SK-N-SH treated with all-trans-retinoic acid at 6 μM for 48 hours (cell line): ENCODE data around the gene OR2S2.

Source experiments
- CSDC2 ChIP-seq: fragments of 250-450 bp; sonication (Bioruptor Pico); IDR thresholded peaks from 2 replicates; pipeline ENCODE4 v1.5.0; 2020; ENCODE audit warnings: mild to moderate bottlenecking, moderate library complexity
- ESRRG ChIP-seq: fragments of 250-450 bp; sonication (Bioruptor Pico); IDR thresholded peaks from 2 replicates; pipeline ENCODE4 v1.6.1; 2021; ENCODE audit warnings: mild to moderate bottlenecking
- RARB ChIP-seq: fragments of 250-450 bp; sonication (Bioruptor Pico); IDR thresholded peaks from 2 replicates; pipeline ENCODE4 v1.8.0; 2021; ENCODE audit warnings: mild to moderate bottlenecking, moderate library complexity
- TOX ChIP-seq: fragments of 250-450 bp; sonication (Bioruptor Pico); IDR thresholded peaks from 2 replicates; pipeline ENCODE4 v1.8.0; 2021; ENCODE audit warnings: mild to moderate bottlenecking, moderate library complexity, borderline replicate concordance
- ZC3H10 ChIP-seq: fragments of 250-450 bp; sonication (Bioruptor Pico); IDR thresholded peaks from 2 replicates; pipeline ENCODE4 v1.5.1; 2021; ENCODE audit warnings: mild to moderate bottlenecking, moderate library complexity
- ZNF8 ChIP-seq: fragments of 450-650 bp; formaldehyde crosslinking; IDR thresholded peaks from 2 replicates; pipeline ENCODE4 v1.5.0; 2020; ENCODE audit warnings: mild to moderate bottlenecking, moderate library complexity
- TF ChIP-seq, protein P1 (sequence below): fragments of 250-450 bp; sonication (Bioruptor Pico); IDR thresholded peaks from 2 replicates; pipeline ENCODE4 v1.8.0; 2020; ENCODE audit warnings: mild to moderate bottlenecking, moderate library complexity, borderline replicate concordance
- TF ChIP-seq, protein P2 (sequence below): fragments of 250-450 bp; sonication (Bioruptor Pico); IDR thresholded peaks from 2 replicates; pipeline ENCODE4 v1.5.0; 2020; ENCODE audit warnings: mild to moderate bottlenecking, moderate library complexity

DNA sequence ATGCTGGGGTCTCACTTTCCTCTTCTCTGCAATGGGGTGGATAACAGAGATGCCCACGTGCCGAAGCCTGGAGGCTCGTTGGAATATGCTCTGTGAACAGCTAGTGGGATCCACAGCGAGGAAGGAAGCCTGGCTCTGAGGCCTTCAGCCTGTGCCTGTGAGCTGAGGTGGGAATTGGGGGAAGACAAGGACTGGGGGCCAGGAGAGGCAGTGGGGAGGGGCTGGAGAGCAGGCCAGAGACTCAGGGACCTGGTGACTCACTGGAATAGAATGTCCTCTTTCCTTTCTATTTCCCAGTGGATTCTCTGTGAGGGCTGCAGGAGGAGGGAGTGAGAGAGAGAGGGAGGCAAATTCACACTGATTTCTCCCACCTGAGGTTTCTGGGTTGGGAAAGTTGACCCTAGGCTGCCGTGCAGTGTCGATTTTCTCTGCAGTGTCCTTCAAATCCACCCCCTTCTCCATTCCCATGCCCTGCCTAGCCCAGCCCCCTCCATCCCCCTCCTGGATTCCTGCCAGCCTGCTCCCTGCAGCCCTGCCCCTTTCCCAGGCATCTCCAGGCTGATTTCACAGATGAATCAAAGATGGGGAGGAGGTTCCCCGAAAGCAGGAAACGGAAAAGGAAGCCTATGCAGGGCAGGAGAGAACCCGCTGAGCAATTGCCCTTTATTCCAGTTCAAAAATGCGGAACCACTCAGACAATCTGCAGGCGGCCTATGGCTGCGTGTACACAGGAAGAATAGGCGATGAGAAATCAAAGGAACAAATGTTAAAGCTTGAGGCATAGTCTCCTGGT lies 50.0 kb downstream of the OR2S2 start:
- TF ChIP-seq RARB (CRISPR knock-in tag) (no peak), TOX (no peak), ZC3H10 (CRISPR knock-in tag) (no peak), ZNF8 (no peak), CSDC2 (CRISPR knock-in tag) (no peak), ESRRG (no peak)
- TF ChIP-seq, protein P1, sequence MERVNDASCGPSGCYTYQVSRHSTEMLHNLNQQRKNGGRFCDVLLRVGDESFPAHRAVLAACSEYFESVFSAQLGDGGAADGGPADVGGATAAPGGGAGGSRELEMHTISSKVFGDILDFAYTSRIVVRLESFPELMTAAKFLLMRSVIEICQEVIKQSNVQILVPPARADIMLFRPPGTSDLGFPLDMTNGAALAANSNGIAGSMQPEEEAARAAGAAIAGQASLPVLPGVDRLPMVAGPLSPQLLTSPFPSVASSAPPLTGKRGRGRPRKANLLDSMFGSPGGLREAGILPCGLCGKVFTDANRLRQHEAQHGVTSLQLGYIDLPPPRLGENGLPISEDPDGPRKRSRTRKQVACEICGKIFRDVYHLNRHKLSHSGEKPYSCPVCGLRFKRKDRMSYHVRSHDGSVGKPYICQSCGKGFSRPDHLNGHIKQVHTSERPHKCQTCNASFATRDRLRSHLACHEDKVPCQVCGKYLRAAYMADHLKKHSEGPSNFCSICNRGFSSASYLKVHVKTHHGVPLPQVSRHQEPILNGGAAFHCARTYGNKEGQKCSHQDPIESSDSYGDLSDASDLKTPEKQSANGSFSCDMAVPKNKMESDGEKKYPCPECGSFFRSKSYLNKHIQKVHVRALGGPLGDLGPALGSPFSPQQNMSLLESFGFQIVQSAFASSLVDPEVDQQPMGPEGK (CRISPR knock-in tag): peak; percentile 75; the same call in 1 of the 2 replicates
- TF ChIP-seq, protein P2, sequence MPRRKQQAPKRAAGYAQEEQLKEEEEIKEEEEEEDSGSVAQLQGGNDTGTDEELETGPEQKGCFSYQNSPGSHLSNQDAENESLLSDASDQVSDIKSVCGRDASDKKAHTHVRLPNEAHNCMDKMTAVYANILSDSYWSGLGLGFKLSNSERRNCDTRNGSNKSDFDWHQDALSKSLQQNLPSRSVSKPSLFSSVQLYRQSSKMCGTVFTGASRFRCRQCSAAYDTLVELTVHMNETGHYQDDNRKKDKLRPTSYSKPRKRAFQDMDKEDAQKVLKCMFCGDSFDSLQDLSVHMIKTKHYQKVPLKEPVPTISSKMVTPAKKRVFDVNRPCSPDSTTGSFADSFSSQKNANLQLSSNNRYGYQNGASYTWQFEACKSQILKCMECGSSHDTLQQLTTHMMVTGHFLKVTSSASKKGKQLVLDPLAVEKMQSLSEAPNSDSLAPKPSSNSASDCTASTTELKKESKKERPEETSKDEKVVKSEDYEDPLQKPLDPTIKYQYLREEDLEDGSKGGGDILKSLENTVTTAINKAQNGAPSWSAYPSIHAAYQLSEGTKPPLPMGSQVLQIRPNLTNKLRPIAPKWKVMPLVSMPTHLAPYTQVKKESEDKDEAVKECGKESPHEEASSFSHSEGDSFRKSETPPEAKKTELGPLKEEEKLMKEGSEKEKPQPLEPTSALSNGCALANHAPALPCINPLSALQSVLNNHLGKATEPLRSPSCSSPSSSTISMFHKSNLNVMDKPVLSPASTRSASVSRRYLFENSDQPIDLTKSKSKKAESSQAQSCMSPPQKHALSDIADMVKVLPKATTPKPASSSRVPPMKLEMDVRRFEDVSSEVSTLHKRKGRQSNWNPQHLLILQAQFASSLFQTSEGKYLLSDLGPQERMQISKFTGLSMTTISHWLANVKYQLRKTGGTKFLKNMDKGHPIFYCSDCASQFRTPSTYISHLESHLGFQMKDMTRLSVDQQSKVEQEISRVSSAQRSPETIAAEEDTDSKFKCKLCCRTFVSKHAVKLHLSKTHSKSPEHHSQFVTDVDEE: no peak
